COLO668 (cell line): ENCODE results near the gene CSTPP1.

Experiments used
- DNase-seq: peaks from one replicate; lab custom pipeline; 2025; ENCODE audit not compliant: unreplicated experiment; lab: John Stamatoyannopoulos, UW

CSTPP1 gene

GRCh38 chr11:47155879-47156278 lies 219.3 kb downstream of the CSTPP1 start:
- no peak for DNase-seq

GRCh38 chr11:47156333-47156732 lies 219.8 kb downstream of the CSTPP1 start:
- no peak for DNase-seq

- DNase-seq = no peak
Measured at GRCh38 chr11:47156951-47157350, 220.4 kb downstream of the CSTPP1 start.

GRCh38 chr11:47157805-47158204 lies 221.2 kb downstream of the CSTPP1 start:
- DNase-seq = no peak

GRCh38 chr11:47158242-47158641 lies 221.7 kb downstream of the CSTPP1 start:
- DNase-seq = no peak

GRCh38 chr11:47160753-47161133 lies 224.2 kb downstream of the CSTPP1 start:
- no peak for DNase-seq

GRCh38 chr11:47161134-47161854 lies 224.7 kb downstream of the CSTPP1 start:
- DNase-seq = peak; percentile 80

- no peak for DNase-seq
Measured at GRCh38 chr11:47161890-47162289, 225.3 kb downstream of the CSTPP1 start.

- DNase-seq = no peak
Measured at GRCh38 chr11:47162426-47162825, 225.9 kb downstream of the CSTPP1 start.

- no peak for DNase-seq
Measured at GRCh38 chr11:47163193-47163592, 226.6 kb downstream of the CSTPP1 start.

GRCh38 chr11:47163898-47164297 lies 227.3 kb downstream of the CSTPP1 start:
- DNase-seq = no peak

GRCh38 chr11:47164321-47164720 lies 227.8 kb downstream of the CSTPP1 start:
- DNase-seq = no peak

GRCh38 chr11:47165253-47165840 lies 228.8 kb downstream of the CSTPP1 start:
- no peak for DNase-seq

GRCh38 chr11:47166368-47166767 lies 229.8 kb downstream of the CSTPP1 start:
- DNase-seq = no peak

- DNase-seq = no peak
Measured at GRCh38 chr11:47171061-47171838, 234.7 kb downstream of the CSTPP1 start.

GRCh38 chr11:47171856-47172255 lies 235.3 kb downstream of the CSTPP1 start:
- DNase-seq = no peak

- DNase-seq = no peak
Measured at GRCh38 chr11:47172740-47173336, 236.3 kb downstream of the CSTPP1 start.

- no peak for DNase-seq
Measured at GRCh38 chr11:47175746-47176327, 239.3 kb downstream of the CSTPP1 start.

GRCh38 chr11:47176328-47177228 lies 240.0 kb downstream of the CSTPP1 start, which contains the start of gene ARFGAP2:
ARFGAP2 (minus strand) TSS chr11:47176879; CDS start chr11:47176853, 26 bp downstream.
- DNase-seq = peak; percentile 99

- peak; percentile 75 for DNase-seq
Measured at GRCh38 chr11:47177229-47177845, 240.8 kb downstream of the CSTPP1 start.
